Islet of Langerhans (tissue), 1 donor: Measurements from ENCODE around the gene CEMIP.

Experiments used
- FAIRE-seq: peaks from one replicate; lab custom pipeline; 2011; peaks lifted over from hg19 to GRCh38; lab: Jason Lieb, UNC

The CEMIP gene

DNA sequence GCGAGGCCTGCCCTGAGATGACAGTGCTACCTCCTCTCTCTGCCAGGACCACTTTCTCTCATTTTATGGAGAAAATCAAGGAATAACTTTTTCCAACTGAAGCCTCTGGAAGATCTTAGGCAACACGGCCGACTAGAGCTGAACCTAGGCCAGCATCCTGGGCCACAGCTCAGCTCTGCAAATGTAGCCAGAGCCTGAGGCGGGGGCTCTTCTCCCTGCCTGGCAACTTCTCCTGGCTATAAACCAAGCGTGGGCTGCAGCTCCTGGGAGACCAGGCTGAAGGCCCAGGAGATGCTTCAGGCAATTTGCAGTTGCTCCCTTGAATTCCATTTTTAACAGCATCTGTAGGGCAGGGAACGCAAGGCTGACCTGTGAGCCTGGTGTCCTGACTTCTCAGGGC, 74.9 kb downstream of the CEMIP start:
- no peak for FAIRE-seq

DNA sequence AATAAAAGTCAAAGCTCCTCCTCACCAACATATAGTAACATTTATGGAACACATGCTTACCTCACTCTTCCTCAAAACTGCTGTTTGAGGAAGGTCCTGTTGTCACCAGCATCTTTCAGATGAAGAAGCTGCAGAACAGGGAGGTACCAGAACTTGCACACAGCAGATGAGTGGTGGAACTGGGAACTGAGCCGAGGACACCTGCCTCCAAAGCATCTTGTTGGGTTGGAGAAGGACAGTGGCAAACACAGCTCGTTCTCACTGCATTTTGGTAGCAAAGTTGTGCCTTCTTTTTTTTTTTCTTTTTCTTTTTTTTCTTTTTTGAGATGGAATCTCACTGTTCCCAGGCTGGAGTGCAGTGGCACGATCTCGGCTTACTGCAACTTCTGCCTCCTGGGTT, 76.0 kb downstream of the CEMIP start:
- no peak for FAIRE-seq

DNA sequence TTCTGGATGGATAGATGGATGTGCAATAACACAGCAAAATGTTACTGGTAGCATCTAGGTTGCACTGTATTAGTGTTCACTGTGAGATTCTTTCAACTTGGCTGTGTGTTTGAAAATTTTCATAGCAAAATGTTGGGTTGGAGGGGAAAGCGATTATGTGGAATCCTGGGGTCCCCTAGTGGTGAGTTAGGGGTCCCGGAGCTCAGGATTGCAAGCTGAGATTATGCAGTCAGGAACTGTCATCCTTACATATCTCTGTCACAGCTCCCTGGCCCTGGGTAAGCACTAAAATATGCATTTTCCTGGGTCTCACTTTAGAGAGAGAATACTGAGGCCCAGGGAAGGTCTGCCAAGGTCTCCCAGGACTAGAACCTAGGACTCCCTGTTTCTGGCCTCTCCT, 77.2 kb downstream of the CEMIP start:
- no peak for FAIRE-seq

DNA sequence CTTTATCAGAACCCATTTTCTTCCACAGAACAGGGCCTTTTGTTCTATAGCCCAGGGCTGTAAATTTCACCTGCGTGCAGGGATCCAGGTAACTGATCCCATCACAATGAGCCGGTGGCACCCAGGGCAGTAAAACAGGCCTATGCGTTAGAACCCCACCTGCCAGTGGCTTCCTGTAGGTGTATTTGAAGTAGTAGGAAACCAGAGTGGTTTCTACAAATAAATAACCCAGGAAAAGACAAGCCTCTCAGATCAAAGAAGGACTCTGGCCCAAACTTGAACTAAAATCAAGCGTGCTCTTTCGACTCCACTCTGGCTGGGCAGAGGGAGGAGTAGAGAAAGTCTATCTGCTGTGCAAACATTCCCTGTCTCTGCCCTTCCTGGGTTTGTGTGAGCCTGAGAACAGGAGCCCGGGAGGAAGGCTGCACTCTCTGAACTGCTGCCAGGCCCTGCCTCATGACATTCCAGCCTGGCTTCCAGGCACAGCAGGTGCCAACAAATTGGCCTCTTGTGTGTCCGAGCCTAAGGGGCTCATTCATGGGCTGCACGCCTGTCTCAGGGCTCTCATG, 77.7 kb downstream of the CEMIP start:
- FAIRE-seq = no peak

DNA sequence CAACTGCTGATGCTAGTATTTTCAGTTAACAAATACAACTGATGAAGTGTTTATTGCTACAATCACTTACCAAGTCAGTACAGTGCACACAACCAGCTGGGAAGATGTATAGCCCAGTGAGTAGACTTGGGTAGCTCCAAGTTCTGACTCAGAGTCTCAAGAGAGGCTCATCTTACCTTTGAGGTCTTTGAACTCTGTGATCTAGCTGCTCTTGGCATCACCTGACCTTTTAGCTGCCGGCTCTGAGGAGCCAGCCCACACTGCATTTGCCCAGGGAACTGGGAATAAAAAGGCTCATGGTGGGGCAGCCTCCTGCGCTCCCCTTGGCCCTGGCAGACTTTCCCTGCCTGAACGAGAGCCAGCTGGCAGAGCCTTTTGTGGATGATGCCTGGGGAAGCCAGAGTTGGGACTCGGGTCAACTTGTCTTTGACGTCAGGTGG, 82.6 kb downstream of the CEMIP start:
- no peak for FAIRE-seq

DNA sequence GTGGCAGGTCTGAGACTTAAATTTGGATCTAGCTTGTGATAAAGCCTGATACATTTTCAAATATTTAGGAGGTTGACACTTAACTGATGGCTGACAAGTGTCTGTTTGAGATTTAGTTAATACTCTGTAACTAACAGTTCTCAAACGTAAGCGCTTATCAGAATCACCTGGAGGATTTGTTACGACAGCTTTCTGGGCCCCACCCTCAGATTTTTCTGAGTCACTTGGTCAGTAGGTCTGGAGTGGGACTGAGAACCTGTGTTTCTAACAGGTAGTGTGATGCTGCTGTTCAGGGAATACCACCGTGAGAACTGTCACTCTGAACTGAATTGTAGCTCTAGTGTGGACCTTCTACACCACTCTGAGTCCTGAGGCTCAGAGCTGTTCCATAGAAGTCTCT, 85.5 kb downstream of the CEMIP start:
- no peak for FAIRE-seq

DNA sequence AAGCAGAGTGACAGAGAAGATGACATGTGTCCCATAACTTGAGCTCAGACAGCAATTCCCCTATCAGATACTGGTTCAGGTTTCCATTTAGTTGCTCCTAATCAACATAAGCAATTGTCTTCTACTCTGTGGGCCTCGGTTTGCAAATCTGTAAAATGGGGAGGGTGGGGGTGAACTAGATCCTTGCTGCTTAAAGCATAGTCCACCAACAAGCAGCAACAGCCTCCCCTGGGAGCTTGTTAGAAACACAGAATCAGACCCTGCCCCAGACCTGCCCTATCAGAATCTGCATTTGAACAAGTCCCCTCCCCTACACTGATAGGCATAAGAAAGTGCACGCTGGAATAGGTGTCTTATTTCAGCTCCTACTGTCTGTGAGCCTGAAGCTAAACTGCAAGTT, 87.8 kb downstream of the CEMIP start:
- no peak for FAIRE-seq

DNA sequence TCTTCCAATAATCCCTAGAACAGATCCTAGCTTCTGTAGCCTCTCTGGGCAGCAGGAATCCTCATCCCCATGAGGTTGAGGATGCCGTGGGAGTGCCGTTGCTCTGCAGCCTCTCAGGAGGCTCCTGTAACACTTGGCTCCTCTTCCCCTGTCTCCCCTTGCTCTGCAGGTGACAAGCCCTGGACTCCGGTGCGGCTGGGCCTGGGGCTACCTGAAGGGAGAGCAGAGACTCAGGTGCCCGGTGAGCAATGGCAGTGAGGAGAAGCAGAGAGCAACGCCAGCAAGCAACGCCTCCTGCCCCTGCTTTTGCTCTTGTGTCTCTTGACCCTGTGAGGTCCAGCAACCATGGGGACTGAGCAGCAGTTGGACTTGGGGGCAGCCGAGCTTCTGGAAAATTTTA, 91.2 kb downstream of the CEMIP start:
- FAIRE-seq = no peak

DNA sequence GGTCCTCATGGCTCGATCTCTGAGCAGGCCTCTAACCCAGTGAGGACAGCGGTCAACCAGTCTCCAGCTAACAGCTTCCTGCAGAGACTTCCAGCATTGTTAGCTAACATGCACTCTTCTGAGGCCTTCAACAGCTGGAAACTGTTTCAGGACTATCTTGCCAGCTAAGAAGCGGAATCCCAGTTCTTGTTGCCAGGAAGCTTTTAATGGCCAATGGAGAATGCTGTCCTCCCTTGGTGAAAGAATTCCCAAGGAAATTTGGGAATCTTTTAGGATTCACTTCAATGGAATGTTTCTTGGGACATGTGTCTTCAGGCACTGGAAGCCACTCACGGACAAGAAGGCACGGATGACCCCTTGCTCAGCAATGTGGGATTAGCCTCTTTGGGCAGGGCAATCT, 91.7 kb downstream of the CEMIP start:
- FAIRE-seq = no peak

DNA sequence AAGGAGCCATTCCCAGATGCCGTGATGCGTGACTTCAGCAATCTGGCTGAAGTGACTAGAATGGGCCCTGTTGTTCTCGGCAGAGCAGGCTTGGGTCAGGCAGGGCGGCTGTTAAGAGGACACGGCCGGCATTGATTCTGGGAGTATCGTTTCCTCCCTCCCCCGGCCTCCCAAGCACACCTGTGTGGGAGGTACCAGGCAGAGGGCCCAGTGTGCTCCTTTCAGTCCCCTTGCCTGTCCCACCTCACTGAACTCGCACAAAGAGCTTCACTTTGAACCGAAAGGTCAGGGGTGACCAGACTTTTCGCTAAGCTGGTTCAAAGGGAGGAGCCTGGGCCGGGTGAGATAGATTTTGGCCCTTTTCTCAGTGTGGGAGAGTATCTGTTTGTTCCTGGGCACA, 92.7 kb downstream of the CEMIP start:
- no peak for FAIRE-seq

DNA sequence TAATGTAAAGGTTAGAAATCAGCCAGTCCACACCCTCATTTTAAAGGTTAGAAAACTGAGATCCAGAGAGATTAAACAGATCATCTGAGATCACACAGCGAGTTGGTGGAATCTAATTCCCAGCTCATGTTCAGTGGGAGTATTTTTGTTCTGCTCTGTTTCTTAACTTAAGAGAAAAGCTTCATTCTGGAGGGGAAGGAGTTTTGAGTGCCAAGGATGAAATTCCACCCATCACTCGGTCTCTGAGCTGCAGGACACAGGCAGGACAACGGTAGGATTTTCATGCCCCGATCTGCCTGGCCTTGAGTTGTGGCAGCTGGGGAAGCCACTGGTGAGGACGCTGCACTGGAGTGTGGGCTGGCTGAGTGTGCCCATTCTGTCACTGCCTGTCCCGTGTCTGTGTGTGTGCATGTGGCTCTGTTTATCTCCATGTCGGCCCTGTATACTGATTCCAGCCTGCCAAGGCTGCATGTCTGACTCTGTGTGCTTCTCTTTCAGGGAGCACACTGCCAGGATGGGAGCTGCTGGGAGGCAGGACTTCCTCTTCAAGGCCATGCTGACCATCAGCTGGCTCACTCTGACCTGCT, 94.3 kb downstream of the CEMIP start:
- FAIRE-seq = no peak

DNA sequence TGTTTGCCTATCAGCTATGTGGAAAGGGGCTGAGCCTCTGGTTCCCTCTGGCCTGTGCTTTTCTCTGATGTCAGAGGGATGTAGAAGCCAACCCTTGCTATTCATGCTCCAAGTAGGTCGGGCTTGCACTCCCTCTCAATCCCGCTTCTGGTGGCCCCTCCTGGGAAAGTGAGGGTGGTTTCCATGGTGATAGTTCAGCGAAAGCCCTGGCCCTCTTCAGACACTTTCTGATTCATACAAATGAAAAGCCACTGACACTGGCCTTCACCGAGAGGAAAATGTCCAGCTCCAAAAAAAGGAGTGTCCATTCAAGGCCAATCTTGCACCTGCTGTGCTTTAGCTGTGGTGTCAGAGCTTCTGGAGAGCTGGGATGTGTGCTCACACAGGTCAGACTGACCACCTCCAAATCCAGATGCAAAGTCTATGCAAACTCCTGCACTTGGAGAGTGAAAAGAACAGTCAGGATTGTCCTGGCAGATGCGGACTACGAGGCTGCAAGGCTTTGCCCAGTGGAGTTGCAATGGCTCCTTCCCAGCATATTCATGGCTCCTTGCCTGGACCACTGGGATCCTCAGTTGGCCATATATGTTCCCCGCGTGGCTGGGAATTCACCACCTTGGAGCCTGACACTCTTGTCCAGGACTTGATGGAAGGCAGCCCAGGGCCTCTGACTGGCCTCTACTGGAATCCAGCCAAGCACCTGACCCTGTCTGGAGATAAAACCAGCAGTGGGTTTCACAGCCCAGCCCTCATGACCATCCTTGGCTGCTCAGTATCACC, 96.6 kb downstream of the CEMIP start:
- FAIRE-seq = no peak

DNA sequence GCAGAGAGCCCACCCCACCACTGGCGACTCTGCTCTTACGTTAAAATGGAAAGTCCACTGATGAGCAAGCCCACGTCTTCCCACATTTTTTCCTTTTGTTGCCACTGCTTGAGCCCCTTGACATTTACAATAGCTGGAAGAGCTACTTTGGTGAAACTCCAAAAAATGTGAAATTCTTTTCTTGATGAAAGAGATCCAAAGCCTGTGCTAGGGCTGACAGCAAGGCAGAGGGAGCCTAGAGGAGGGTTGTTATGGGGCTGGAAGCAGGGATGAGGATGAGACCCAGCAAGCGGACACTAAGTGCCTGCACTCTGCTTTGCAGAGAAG, 97.1 kb downstream of the CEMIP start:
- FAIRE-seq = no peak

DNA sequence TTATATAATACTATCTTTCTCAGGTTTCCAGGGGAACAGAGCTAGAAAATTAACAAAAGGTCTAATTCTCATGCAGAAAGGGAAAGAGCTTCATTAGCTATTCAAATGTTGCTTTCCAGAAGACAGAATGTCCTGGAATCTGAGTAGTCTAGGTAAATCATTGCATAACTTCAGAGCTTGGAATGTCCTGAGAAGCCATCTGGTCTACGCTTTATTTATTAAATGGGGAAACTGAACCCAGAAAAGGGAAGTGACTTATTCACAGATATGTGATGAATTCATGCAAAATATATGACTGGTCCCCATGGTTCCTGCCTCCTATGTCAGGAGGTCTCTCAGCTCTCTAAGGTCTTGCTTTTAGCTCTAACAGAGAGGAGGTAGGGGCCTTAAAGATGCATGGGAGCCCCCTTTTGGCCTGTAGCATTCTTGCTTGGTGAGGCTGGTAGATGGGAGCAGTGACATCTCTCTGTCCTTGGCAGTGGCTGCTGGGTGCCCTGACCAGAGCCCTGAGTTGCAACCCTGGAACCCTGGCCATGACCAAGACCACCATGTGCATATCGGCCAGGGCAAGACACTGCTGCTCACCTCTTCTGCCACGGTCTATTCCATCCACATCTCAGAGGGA, 99.2 kb downstream of the CEMIP start:
- FAIRE-seq = no peak

DNA sequence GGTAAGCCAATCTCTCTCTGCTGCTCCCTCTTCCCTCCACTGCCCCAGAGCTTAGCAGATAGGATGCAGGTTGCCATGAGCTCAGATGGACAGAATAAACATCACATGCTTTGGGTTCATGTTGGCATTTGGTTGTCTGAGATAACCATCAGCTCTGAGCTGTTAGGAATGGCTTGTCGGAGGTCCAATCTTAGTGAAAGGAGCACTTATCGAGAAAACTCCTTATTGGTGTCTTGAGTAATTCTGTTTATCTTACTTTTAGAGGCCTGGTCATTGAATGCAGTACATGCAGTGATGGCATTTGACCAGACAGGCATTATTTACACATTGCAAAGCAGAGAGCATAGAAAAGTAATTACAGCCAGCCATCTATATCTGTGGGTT, 99.7 kb downstream of the CEMIP start:
- no peak for FAIRE-seq

DNA sequence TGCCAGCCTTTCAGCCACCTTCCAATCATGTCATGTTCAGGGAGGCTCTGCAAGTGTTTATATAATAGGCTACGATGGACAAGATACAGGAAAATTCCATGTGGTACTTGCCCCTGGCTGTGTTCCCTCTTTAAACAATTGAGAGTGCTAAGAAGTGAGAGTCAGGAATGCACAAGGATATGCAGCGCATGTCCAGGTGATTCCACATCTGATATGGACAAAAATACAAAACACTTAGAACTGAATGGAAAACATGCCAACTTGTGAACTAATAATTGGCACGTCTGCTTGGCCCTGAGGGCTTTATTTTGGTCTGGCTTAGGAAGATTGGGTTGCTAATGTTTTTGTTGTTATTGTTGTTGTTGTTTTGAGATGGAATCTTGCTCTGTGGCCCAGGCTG, 100.9 kb downstream of the CEMIP start:
- no peak for FAIRE-seq

DNA sequence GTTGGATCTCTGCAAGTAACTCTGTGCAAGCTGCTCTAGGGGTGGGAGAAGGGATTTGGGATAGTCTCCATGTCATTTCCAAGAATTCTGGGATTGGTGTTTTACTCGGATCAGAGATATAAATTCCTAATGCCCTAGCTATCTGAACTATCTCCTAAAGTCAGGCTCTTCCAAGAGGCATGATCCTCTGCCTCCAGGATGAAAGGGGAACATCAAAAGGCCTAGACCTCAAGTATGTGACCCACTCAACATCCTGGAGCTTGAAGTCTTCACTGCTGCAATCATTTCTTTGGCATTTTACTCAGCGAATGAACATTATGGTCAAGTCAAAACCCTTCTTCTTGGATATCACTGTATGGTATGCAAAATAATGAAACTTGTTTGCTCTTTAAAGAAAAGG, 104.5 kb downstream of the CEMIP start:
- FAIRE-seq = no peak

DNA sequence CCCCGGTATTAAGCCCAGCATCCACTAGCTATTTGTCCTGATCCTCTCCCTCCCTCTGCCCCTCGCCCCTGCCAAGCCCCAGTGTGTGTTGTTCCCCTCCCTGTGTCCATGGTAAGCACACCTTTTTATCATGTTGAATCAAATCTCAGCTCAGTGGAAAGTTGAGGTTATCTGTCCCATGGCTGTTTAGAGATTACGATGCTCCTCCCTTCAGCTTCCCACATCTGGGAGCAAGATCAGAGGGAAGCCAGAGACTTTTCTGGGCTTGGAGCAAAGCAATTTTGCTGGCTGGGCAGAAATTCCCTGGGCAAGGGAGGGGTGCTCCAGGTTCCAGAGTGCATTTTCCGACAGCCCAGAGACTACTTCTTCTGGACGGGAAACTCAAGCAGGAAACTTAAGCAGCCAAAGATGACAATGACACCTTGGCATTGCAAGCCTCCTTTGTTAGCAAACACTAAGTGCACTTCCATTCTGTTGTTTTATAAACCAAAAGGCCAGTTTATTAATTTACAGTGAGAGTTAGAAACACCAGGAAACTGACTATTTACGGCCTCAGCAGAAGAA, 105.9 kb downstream of the CEMIP start:
- FAIRE-seq = no peak

DNA sequence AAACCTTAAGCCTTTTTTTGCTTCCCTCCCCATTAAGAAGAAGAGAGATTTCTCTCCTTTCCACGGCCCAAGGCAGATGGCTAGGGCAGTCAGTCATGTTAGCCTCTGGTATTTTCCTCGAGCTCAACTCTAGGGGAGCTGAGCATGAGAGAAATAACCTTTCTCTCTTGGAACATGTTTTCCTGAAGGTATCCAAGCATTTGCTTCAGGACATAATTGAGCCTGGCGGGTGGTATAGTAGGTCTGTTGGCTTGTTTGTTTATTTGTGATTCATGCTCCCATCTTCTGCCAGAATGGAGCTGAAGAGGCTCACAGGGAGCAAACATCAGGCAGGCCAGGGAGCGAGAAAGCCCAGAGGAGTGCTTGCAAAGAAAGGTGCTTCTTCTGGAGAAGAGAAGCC, 108.0 kb downstream of the CEMIP start:
- FAIRE-seq = no peak

DNA sequence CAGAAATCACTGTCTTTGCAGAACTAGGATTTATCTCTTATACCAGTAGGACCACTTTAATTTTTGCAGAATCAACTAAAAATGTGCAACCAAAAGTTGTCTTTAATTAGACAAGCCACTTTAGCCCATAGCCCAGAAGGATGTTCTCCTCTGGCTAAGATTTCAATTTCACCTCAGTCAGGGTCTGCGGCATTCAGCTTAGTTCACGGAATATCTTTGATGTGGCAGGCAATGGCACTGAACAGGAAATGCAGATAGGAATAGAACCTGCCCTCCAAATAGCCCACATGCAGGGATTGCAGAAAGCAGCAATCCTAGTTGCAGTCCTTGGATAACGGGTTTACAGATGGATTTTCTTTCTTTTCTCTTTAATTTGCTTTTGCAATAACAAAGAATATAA, 109.7 kb downstream of the CEMIP start:
- no peak for FAIRE-seq

DNA sequence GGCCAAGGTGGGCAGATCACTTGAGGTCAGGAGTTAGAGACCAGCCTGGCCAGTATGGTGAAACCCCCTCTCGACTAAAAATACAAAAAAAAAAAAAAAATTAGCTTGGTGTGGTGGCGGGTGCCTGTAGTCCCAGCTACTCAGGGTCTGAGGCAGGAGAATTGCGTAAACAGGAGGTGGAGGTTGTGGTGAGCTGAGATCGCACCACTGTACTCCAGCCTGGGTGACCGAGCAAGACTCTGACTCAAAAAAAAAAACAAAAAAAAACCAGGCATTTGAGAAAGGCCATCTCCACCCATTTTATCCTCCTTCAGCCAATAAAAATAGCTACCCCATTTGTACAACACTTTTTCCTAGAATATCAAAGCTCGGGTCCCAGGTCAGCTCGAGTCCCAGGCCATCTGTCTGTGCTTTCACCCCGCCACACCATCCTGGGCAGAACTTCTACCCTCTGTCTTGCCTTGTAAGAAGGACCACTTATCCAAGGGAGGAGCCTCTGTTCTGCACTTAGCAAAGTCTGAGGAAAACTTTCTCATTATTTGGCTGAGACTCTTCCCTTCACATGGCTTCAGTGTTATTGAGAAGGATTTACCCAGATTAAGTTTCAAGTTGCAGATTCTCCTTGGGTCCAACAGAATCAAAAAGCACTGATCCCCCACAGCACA, 111.3 kb downstream of the CEMIP start:
- no peak for FAIRE-seq

DNA sequence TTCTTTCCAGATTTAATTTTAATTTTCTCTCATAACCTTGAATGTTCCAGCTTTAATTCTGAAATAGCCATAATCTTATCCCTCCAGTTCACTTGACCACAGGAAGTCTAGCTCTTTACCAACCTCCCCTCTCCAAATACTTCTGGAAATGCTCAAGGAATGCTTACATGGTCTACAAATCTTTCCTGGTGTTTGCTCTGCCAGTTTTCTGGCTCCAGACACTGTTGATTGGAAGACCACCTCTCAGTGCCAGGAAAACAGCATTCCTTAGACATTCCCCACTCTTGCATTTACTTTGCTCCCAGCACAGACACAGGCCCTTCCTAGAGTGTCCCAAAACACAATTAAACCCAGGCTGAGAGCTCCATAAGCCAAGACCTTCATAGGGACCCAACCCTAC, 111.8 kb downstream of the CEMIP start:
- FAIRE-seq = no peak

DNA sequence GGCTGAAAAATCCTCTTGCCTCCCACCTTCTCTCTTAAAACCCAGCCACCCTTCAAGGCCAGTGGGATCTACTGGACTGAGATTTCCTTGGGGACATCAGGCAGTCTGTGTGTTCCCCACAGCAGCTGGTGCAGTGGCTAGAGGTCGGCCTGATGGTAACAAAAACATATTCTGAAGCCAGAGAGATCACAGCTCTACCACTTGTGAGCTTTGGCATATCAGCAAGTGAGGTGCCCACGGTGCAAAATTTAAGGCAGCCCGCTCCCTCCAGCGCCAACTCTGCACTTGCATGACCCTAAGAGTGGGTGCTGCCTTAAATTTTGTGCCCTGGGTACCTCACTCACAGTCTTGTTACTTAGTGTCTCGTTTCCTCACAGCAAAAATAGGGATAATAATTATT, 113.2 kb downstream of the CEMIP start:
- FAIRE-seq = no peak
